Stomach (tissue), 9 donors: ENCODE measurements around the gene FBXO34. TPM values are rescaled to one million over a fixed set of nuclear protein-coding genes. Genes with fewer than 3 reads are reported as not detected.

Experiments
- DNase-seq, 2 donors: peaks; one replicate each; pipeline versions ENCODE4 v3.0.0 to v3.0.0-alpha.2; 2013 to 2019
- H3K27ac ChIP-seq, 5 donors: fragments of 200-600 bp in 4 of 5; sonication (generic) in 4 of 5; one replicate each; pipeline ENCODE4 v1.5.1; 2013 to 2019; ENCODE audit warnings: mild to moderate bottlenecking in 1 of 5, moderate library complexity in 1 of 5
- H3K27me3 ChIP-seq, 3 donors: fragments of 200-600 bp; sonication (generic); one replicate each; pipeline ENCODE4 v1.5.1; 2017 to 2019; ENCODE audit warnings: mixed run types in 1 of 3
- H3K36me3 ChIP-seq, 4 donors: fragments of 200-600 bp; sonication (generic); 1 replicate in 3 of 4; 2 replicates in 1 of 4; pipeline ENCODE4 v1.5.1; 2016 to 2019
- H3K4me1 ChIP-seq, 4 donors: fragments of 200-600 bp; sonication (generic); one replicate each; pipeline ENCODE4 v1.5.1; 2016 to 2019
- H3K4me3 ChIP-seq, 4 donors: fragments of 200-600 bp; sonication (generic) in 3 of 4; one replicate each; pipeline ENCODE4 v1.5.1; 2016 to 2019; ENCODE audit warnings: mild to moderate bottlenecking in 1 of 4
- H3K9me3 ChIP-seq, 4 donors: fragments of 200-600 bp; sonication (generic); one replicate each; pipeline ENCODE4 v1.5.1; 2016 to 2019
- CTCF ChIP-seq, 7 experiments: fragments of 450-650 bp in 4 of 7; fragments of 200-600 bp in 3 of 7; sonication (generic) in 3 of 7; IDR thresholded peaks; one replicate each; pipeline ENCODE4 v1.5.1; 2016 to 2019; ENCODE audit warnings: antibody characterized with exemption in 7 of 7, control low read depth in 2 of 7, mild to moderate bottlenecking in 1 of 7
- EP300 ChIP-seq: sonication (generic); formaldehyde crosslinking; IDR thresholded peaks from one replicate; pipeline ENCODE4 v1.6.1; 2017; ENCODE audit warnings: antibody characterized with exemption
- POLR2A ChIP-seq, 4 donors: fragments of 450-650 bp; IDR thresholded peaks; one replicate each; pipeline ENCODE4 v1.6.1; 2016; ENCODE audit warnings: antibody characterized with exemption in 4 of 4, control low read depth in 2 of 4, mild to moderate bottlenecking in 1 of 4, moderate library complexity in 1 of 4
- POLR2AphosphoS5 ChIP-seq, 3 donors: sonication (generic); formaldehyde crosslinking; IDR thresholded peaks; one replicate each; pipeline ENCODE4 v1.6.1; 2016; ENCODE audit warnings: antibody characterized with exemption in 3 of 3
- WGBS, 5 donors: extraction: QIAGEN DNeasy Blood & Tissue Kit in 3 of 5; methylation state at CpG; one replicate each; pipeline versions ENCODE4 v1.1.5 to v1.1.7; 2013 to 2018; 5-methylcytosine and 5-hydroxymethylcytosine counted together
- intact Hi-C: fragments of 100-400 bp; cut with DNase I; formaldehyde crosslinking; loops from one replicate; pipeline ENCODE4 v1.15.1; 2023; ENCODE audit warnings: low total_unique reads
- polyA plus RNA-seq, 3 donors: library from polyadenylated mRNA; stranded (reverse); fragments of 200-250 nt; gene quantifications; one replicate each; pipeline ENCODE4 v1.2.3, GENCODE V29; 2013
- total RNA-seq, 5 donors: library from RNA; depleted of rRNA; stranded (reverse); fragments of >200 nt; gene quantifications; one replicate each; pipeline versions ENCODE4 v1.1.0 to v1.2.3, GENCODE V29; 2014 to 2016
- donor health status: healthy with polysubstance abuse.
- donor health status: Bipolar disorder and iron deficiency.
- donor health status: healthy.

The FBXO34 gene
- total and polyA plus RNA-seq, 8 donors = 6.7 to 55.0 (median 27.2) TPM

- 61 to 85% (median 79%) methylated on average over 3 of the region's 3 CpGs for WGBS, 5 donors
- Histone ChIP-seq H3K36me3 (peaks cover 11 to 57% (median 53%) of the 10 kb centered on the region in 4 donors), H3K9me3 (no peaks in the 10 kb centered on the region), H3K27ac (peak overlapping the region in 1 of 5 donors; percentile 20), H3K27me3 (no peaks in the 10 kb centered on the region), H3K4me1 (peaks cover 0 to 6% (median 0%) of the 10 kb centered on the region in 4 donors), H3K4me3 (no peak overlapping the region)
- DNase-seq = no peak
- intact Hi-C loops = no loop called here
- no peak for TF ChIP-seq POLR2A (IDR thresholded peaks at IDR 0.05)
- no peak for TF ChIP-seq POLR2AphosphoS5 (IDR thresholded peaks at IDR 0.05)
- no peak for TF ChIP-seq EP300
- TF ChIP-seq CTCF (IDR thresholded peaks at IDR 0.05) = no peak
Observed at GRCh38 chr14:55366271-55366670, 95.0 kb downstream of the FBXO34 start.

- Histone ChIP-seq H3K27me3 (no peaks in the 10 kb centered on the region), H3K36me3 (peaks cover 14 to 76% (median 57%) of the 10 kb centered on the region in 4 donors), H3K4me1 (peaks cover 0 to 6% (median 0%) of the 10 kb centered on the region in 4 donors), H3K27ac (no peak overlapping the region), H3K9me3 (no peaks in the 10 kb centered on the region), H3K4me3 (no peak overlapping the region)
- peak in 1 of 2 donors; percentile 38 for DNase-seq
- intact Hi-C loops = no loop called here
- 57 to 79% (median 73%) methylated on average over 11 of the region's 11 CpGs for WGBS, 5 donors
- TF ChIP-seq POLR2A (IDR thresholded peaks at IDR 0.05) = no peak
- no peak for TF ChIP-seq EP300
- no peak for TF ChIP-seq CTCF (IDR thresholded peaks at IDR 0.05)
- TF ChIP-seq POLR2AphosphoS5 (IDR thresholded peaks at IDR 0.05) = no peak
Observed at GRCh38 chr14:55370883-55371455, 99.7 kb downstream of the FBXO34 start.

- peaks cover 0 to 6% (median 0%) of the 10 kb centered on the region in 4 donors for H3K4me1 ChIP-seq
- TF ChIP-seq EP300 = no peak
- no peak for TF ChIP-seq CTCF (IDR thresholded peaks at IDR 0.05)
- TF ChIP-seq POLR2A (IDR thresholded peaks at IDR 0.05) = no peak
- no peak for TF ChIP-seq POLR2AphosphoS5 (IDR thresholded peaks at IDR 0.05)
- intact Hi-C loops = no loop called here
- H3K27ac ChIP-seq = no peak overlapping the region
- no peaks in the 10 kb centered on the region for H3K9me3 ChIP-seq
- H3K27me3 ChIP-seq = no peaks in the 10 kb centered on the region
- no peak overlapping the region for H3K4me3 ChIP-seq
- peaks cover 15 to 82% (median 65%) of the 10 kb centered on the region in 4 donors for H3K36me3 ChIP-seq
- 90 to 100% (median 94%) methylated on average over 1 of the region's 1 CpG for WGBS, 5 donors
- no peak for DNase-seq
Observed at GRCh38 chr14:55372423-55372822, 101.2 kb downstream of the FBXO34 start.

- 94 to 98% (median 96%) methylated on average over 7 of the region's 7 CpGs for WGBS, 5 donors
- intact Hi-C loops = no loop called here
- TF ChIP-seq POLR2AphosphoS5 (IDR thresholded peaks at IDR 0.05) (no peak), POLR2A (IDR thresholded peaks at IDR 0.05) (no peak), EP300 (no peak), CTCF (IDR thresholded peaks at IDR 0.05) (no peak)
- no peaks in the 10 kb centered on the region for H3K27me3 ChIP-seq
- H3K36me3 ChIP-seq = peaks cover 15 to 82% (median 65%) of the 10 kb centered on the region in 4 donors
- no peaks in the 10 kb centered on the region for H3K9me3 ChIP-seq
- H3K4me3 ChIP-seq = no peak overlapping the region
- no peak overlapping the region for H3K27ac ChIP-seq
- no peak for DNase-seq
- H3K4me1 ChIP-seq = peaks cover 0 to 6% (median 0%) of the 10 kb centered on the region in 4 donors
Observed at GRCh38 chr14:55372825-55373224, 101.6 kb downstream of the FBXO34 start.
